H1 (cell line): Measurements from ENCODE around the gene ZNF764. TPM values are rescaled to one million over a fixed set of nuclear protein-coding genes. Genes with fewer than 3 reads are reported as not detected.

Experiments used
- CTCF ChIA-PET: fragments of 300-600 bp; sonication (Branson Sonifier 250); formaldehyde crosslinking; loops from one replicate; lab custom pipeline; 2021; ENCODE audit not compliant: partially characterized antibody; lab: Charles Lee
- POLR2A ChIA-PET: fragments of 300-600 bp; sonication (Branson Sonifier 250); formaldehyde crosslinking; loops from one replicate; lab custom pipeline; 2021; ENCODE audit warnings: inconsistent platforms; ENCODE audit not compliant: partially characterized antibody; lab: Charles Lee
- DNase-seq, 2 experiments: peaks; one replicate each; pipeline versions ENCODE4 v3.0.0 to v3.0.0-alpha.2; 2010 to 2022; ENCODE audit warnings: low spot score in 2 of 2, low read depth in 1 of 2, mixed read lengths in 1 of 2
- FAIRE-seq: peaks from 2 replicates; lab custom pipeline; 2011; peaks lifted over from hg19 to GRCh38; lab: Jason Lieb, UNC
- H2AFZ ChIP-seq: 2 replicates; pipeline ENCODE4 v1.8.1; 2012; ENCODE audit warnings: low read length, inconsistent platforms
- H2AK5ac ChIP-seq: 2 replicates; pipeline ENCODE4 v1.6.1; 2013; ENCODE audit warnings: low read depth, low read length
- H2BK120ac ChIP-seq: replicated peaks from 2 replicates; pipeline ENCODE3; 2013; ENCODE audit warnings: low read depth, low read length, inconsistent platforms
- H2BK12ac ChIP-seq: 2 replicates; pipeline ENCODE4 v1.6.1; 2013; ENCODE audit warnings: low read depth, low read length
- H2BK15ac ChIP-seq: 2 replicates; pipeline ENCODE4 v1.6.1; 2013; ENCODE audit warnings: low read length
- H2BK20ac ChIP-seq: 2 replicates; pipeline ENCODE4 v1.6.1; 2013; ENCODE audit warnings: low read length
- H2BK5ac ChIP-seq: 2 replicates; pipeline ENCODE4 v1.6.1; 2013; ENCODE audit warnings: low read depth, low read length
- H3K14ac ChIP-seq: 2 replicates; pipeline ENCODE4 v1.6.1; 2013; ENCODE audit warnings: inconsistent platforms; ENCODE audit not compliant: insufficient read length
- H3K18ac ChIP-seq: 2 replicates; pipeline ENCODE4 v1.6.1; 2013; ENCODE audit warnings: low read length; ENCODE audit errors: extremely low read depth
- H3K23ac ChIP-seq: 2 replicates; pipeline ENCODE4 v1.6.1; 2013; ENCODE audit warnings: inconsistent platforms; ENCODE audit not compliant: insufficient read length
- H3K23me2 ChIP-seq: 2 replicates; pipeline ENCODE4 v1.6.1; 2013; ENCODE audit warnings: low read depth, low read length
- H3K27ac ChIP-seq: 2 replicates; pipeline ENCODE4 v1.6.1; 2011; ENCODE audit warnings: low read depth, low read length, inconsistent platforms
- H3K27me3 ChIP-seq, 4 experiments: replicated peaks in 1 of 4; 1 replicate in 1 of 4; 2 replicates in 3 of 4; pipeline versions ENCODE4 v1.6.1 to v1.8.1; 2011 to 2013; ENCODE audit warnings: low read length in 3 of 4, mild to moderate bottlenecking in 3 of 4, inconsistent platforms in 2 of 4, mixed read lengths in 2 of 4, moderate library complexity in 1 of 4; ENCODE audit not compliant: control insufficient read depth in 3 of 4, insufficient read depth in 3 of 4; ENCODE audit errors: extremely low read depth in 1 of 4
- H3K36me3 ChIP-seq, 4 experiments: 2 replicates each; pipeline versions ENCODE4 v1.6.1 to v1.8.1; 2011 to 2013; ENCODE audit warnings: mild to moderate bottlenecking in 4 of 4, low read length in 3 of 4, moderate library complexity in 2 of 4, control low read depth in 1 of 4, inconsistent platforms in 1 of 4; ENCODE audit not compliant: insufficient read depth in 4 of 4, control insufficient read depth in 2 of 4
- H3K4ac ChIP-seq: replicated peaks from 2 replicates; pipeline ENCODE3; 2013; ENCODE audit warnings: low read length, low read depth, mixed read lengths, inconsistent platforms; ENCODE audit not compliant: insufficient read length
- H3K4me1 ChIP-seq, 4 experiments: replicated peaks in 1 of 4; 1 replicate in 1 of 4; 2 replicates in 3 of 4; pipeline versions ENCODE4 v1.6.1 to v1.8.1; 2011 to 2013; ENCODE audit warnings: low read length in 3 of 4, inconsistent platforms in 2 of 4, mixed read lengths in 1 of 4; ENCODE audit not compliant: insufficient read depth in 4 of 4, control insufficient read depth in 3 of 4
- H3K4me2 ChIP-seq, 2 experiments: 2 replicates each; pipeline versions ENCODE4 v1.6.1 to v1.8.1; 2011 to 2013; ENCODE audit warnings: low read depth in 2 of 2, low read length in 2 of 2, control low read depth in 1 of 2, inconsistent platforms in 1 of 2, mild to moderate bottlenecking in 1 of 2; ENCODE audit not compliant: insufficient read depth in 1 of 2
- H3K4me3 ChIP-seq, 4 experiments: fragments of 200-600, 300-600 bp in 1 of 4; sonication (generic), shearing (Covaris generic), sonication (Bioruptor Twin) in 1 of 4; 2 replicates each; pipeline versions ENCODE4 v1.5.1 to v1.8.1; 2011 to 2016; ENCODE audit warnings: low read length in 4 of 4, low read depth in 3 of 4, control low read depth in 2 of 4, inconsistent platforms in 2 of 4, mild to moderate bottlenecking in 2 of 4, mixed read lengths in 1 of 4, moderate library complexity in 1 of 4; ENCODE audit not compliant: insufficient read depth in 2 of 4; ENCODE audit errors: extremely low read depth in 1 of 4
- H3K56ac ChIP-seq: replicated peaks from 2 replicates; pipeline ENCODE3; 2013; ENCODE audit warnings: low read depth, mild to moderate bottlenecking, mixed read lengths, low read length, inconsistent platforms; ENCODE audit not compliant: insufficient read length
- H3K79me1 ChIP-seq: 2 replicates; pipeline ENCODE4 v1.6.1; 2013; ENCODE audit warnings: low read depth, low read length, control low read depth
- H3K79me2 ChIP-seq, 2 experiments: 2 replicates each; pipeline versions ENCODE4 v1.6.1 to v1.8.1; 2012 to 2013; ENCODE audit warnings: low read length in 2 of 2, mild to moderate bottlenecking in 2 of 2, inconsistent platforms in 1 of 2; ENCODE audit not compliant: insufficient read depth in 2 of 2, control insufficient read depth in 1 of 2
- H3K9ac ChIP-seq, 4 experiments: replicated peaks in 1 of 4; 1 replicate in 1 of 4; 2 replicates in 3 of 4; pipeline versions ENCODE4 v1.6.1 to v1.8.1; 2011 to 2013; ENCODE audit warnings: low read depth in 3 of 4, low read length in 3 of 4, control low read depth in 2 of 4, mild to moderate bottlenecking in 2 of 4, moderate library complexity in 2 of 4, inconsistent platforms in 1 of 4; ENCODE audit errors: extremely low read depth in 1 of 4
- H3K9me3 ChIP-seq, 2 experiments: 2 replicates each; pipeline versions ENCODE4 v1.6.1 to v1.8.1; 2012 to 2013; ENCODE audit warnings: mild to moderate bottlenecking in 2 of 2, moderate library complexity in 2 of 2, control low read depth in 1 of 2, inconsistent platforms in 1 of 2, low read depth in 1 of 2, low read length in 1 of 2, mixed read lengths in 1 of 2; ENCODE audit not compliant: insufficient read depth in 2 of 2
- H4K20me1 ChIP-seq, 2 experiments: replicated peaks in 1 of 2; 2 replicates each; pipeline versions ENCODE3 to v1.8.1; 2011 to 2013; ENCODE audit warnings: inconsistent platforms in 2 of 2, low read length in 2 of 2, mild to moderate bottlenecking in 1 of 2; ENCODE audit not compliant: insufficient read depth in 2 of 2, control insufficient read depth in 1 of 2
- H4K5ac ChIP-seq: 2 replicates; pipeline ENCODE4 v1.6.1; 2013; ENCODE audit warnings: low read length, low read depth, mixed read lengths, inconsistent platforms; ENCODE audit not compliant: insufficient read length
- H4K8ac ChIP-seq: 2 replicates; pipeline ENCODE4 v1.8.0; 2013; ENCODE audit warnings: mild to moderate bottlenecking, moderate library complexity, low read length, inconsistent platforms; ENCODE audit not compliant: insufficient read depth; ENCODE audit errors: extremely low read depth
- H4K91ac ChIP-seq: replicated peaks from 2 replicates; pipeline ENCODE3; 2013; ENCODE audit warnings: low read length, mixed read lengths, inconsistent platforms; ENCODE audit not compliant: insufficient read length
- CTCF ChIP-seq, 3 experiments: IDR thresholded peaks; 1 replicate in 2 of 3; 2 replicates in 1 of 3; pipeline versions ENCODE4 v1.5.1 to v1.6.1; 2011; ENCODE audit warnings: low read length in 3 of 3, mild to moderate bottlenecking in 3 of 3, inconsistent platforms in 2 of 3, low read depth in 1 of 3, moderate library complexity in 1 of 3; ENCODE audit not compliant: insufficient read depth in 1 of 3; ENCODE audit errors: control extremely low read depth in 1 of 3
- EGR1 ChIP-seq: IDR thresholded peaks from 2 replicates; pipeline ENCODE4 v1.6.1; 2011; ENCODE audit warnings: low read depth, low read length, borderline replicate concordance
- EZH2 ChIP-seq: fragments of 200-600 bp; sonication (generic); IDR thresholded peaks from 2 replicates; pipeline ENCODE4 v1.7.1; 2012; ENCODE audit warnings: low read depth, mild to moderate bottlenecking, moderate library complexity, low read length, inconsistent platforms; ENCODE audit not compliant: severe bottlenecking
- HDAC2 ChIP-seq, 2 experiments: fragments of 300-600 bp in 1 of 2; sonication (generic) in 1 of 2; IDR thresholded peaks; 2 replicates each; pipeline ENCODE4 v1.6.1; 2011 to 2012; ENCODE audit warnings: low read depth in 2 of 2, low read length in 2 of 2, mild to moderate bottlenecking in 2 of 2, moderate library complexity in 2 of 2, borderline replicate concordance in 1 of 2, inconsistent platforms in 1 of 2
- MAFK ChIP-seq: IDR thresholded peaks from 2 replicates; pipeline ENCODE4 v1.6.1; 2012; ENCODE audit warnings: low read depth, mild to moderate bottlenecking, improper control_type of control experiment, low read length
- POLR2A ChIP-seq, 2 experiments: IDR thresholded peaks; 1 replicate in 1 of 2; 2 replicates in 1 of 2; pipeline ENCODE4 v1.6.1; 2011; ENCODE audit warnings: low read depth in 2 of 2, low read length in 2 of 2, mild to moderate bottlenecking in 2 of 2; ENCODE audit errors: control extremely low read depth in 1 of 2
- RFX5 ChIP-seq: IDR thresholded peaks from 2 replicates; pipeline ENCODE4 v1.6.1; 2011; ENCODE audit warnings: low read depth, low read length, improper control_type of control experiment, borderline replicate concordance
- RNF2 ChIP-seq: fragments of 200-900, 300-1000 bp; sonication (generic); IDR thresholded peaks from 2 replicates; pipeline ENCODE4 v1.7.1; 2016; ENCODE audit warnings: borderline replicate concordance, low read depth, mild to moderate bottlenecking, antibody characterized with exemption, low read length; ENCODE audit not compliant: poor library complexity, severe bottlenecking; ENCODE audit errors: missing control alignments
- ZNF274 ChIP-seq: IDR thresholded peaks from 2 replicates; pipeline ENCODE4 v1.7.0; 2012; ENCODE audit warnings: low read length, borderline replicate concordance; ENCODE audit errors: extremely low read depth
- WGBS, 2 experiments: shearing (Covaris generic) in 1 of 2; methylation state at CpG; one replicate each; pipeline versions ENCODE4 v1.1.6 to v1.1.7; 2013 to 2015; ENCODE audit warnings: low lambda C conversion rate in 2 of 2, mixed read lengths in 2 of 2, inconsistent platforms in 1 of 2, low coverage in 1 of 2, missing lambda C conversion rate in 1 of 2; ENCODE audit not compliant: insufficient replicate concordance in 2 of 2, insufficient coverage in 1 of 2, insufficient read length in 1 of 2; ENCODE audit errors: extremely low coverage in 1 of 2, missing lambda C conversion rate in 1 of 2; 5-methylcytosine and 5-hydroxymethylcytosine counted together
- polyA plus RNA-seq, 7 experiments: library from polyadenylated mRNA; depleted of rRNA in 3 of 7; stranded (reverse) in 5 of 7; unstranded in 2 of 7; fragments of >200 nt in 5 of 7; fragments of 200-250 nt in 2 of 7; gene quantifications; 1 replicate in 5 of 7; 2 replicates in 1 of 7; 4 replicates in 1 of 7; pipeline versions ENCODE4 v1.2.1 to v1.2.3, GENCODE V29; 2011 to 2013; ENCODE audit warnings: missing spikeins in 2 of 7, mixed read lengths in 2 of 7
- total RNA-seq: library from RNA; stranded (reverse); fragmentation: NEBNext Ultra II Directional; extraction: Animal tissue kit (Norgen Biotek cat#: 25700); gene quantifications from 2 replicates; pipeline ENCODE4 v1.2.1, GENCODE V29; 2021

ZNF764 gene
- total and polyA plus RNA-seq, 2 of the 8 experiments (the other 6 are each of a cell fraction or from before 2014, with no cell fraction given), result 5.7 to 7.7 TPM

- Histone ChIP-seq H3K4me2 (no peak overlapping the region), H3K27ac (no peak overlapping the region), H2AFZ (no peak overlapping the region), H3K36me3 (no peaks in the 10 kb centered on the region), H3K79me2 (no peaks in the 10 kb centered on the region), H2BK120ac (no peak overlapping the region), H4K91ac (no peak overlapping the region), H3K14ac (no peak overlapping the region), H4K5ac (no peak overlapping the region), H3K4ac (no peak overlapping the region), H2AK5ac (no peak overlapping the region), H3K9ac (no peak overlapping the region), H4K20me1 (no peaks in the 10 kb centered on the region), H2BK12ac (no peak overlapping the region), H3K23me2 (no peaks in the 10 kb centered on the region), H2BK20ac (no peak overlapping the region), H2BK5ac (no peak overlapping the region), H2BK15ac (no peak overlapping the region), H3K9me3 (no peaks in the 10 kb centered on the region), H3K4me3 (no peak overlapping the region), H3K4me1 (no peaks in the 10 kb centered on the region), H3K27me3 (peaks cover 0 to 2% (median 0%) of the 10 kb centered on the region in 4 experiments; a peak in 1 of 7 replicates), H3K18ac (no peak overlapping the region), H3K56ac (no peak overlapping the region), H4K8ac (no peak overlapping the region), H3K79me1 (no peaks in the 10 kb centered on the region), H3K23ac (no peak overlapping the region)
- no peak for DNase-seq
- CTCF ChIA-PET, result interaction anchor here (0.6 to 2.9 kb wide), 10 partner anchors 9 to 154 kb away, joined by 3 to 13 read pairs (median 5); partner anchors contain the start of genes DCTPP1 and ZNF785
- no peak for FAIRE-seq
- POLR2A ChIA-PET, result interaction anchor here (0.9 kb wide), 1 partner anchor 35 kb away, joined by 3 read pairs; no protein-coding TSS in a partner anchor
- 85% methylated on average over 4 of the region's 4 CpGs; no CpG with 5 or more reads in 1 of the 2 experiments for WGBS, 2 experiments
- TF ChIP-seq HDAC2 (IDR thresholded peaks at IDR 0.05; ENCODE audit: borderline replicate concordance in 1 of 2, low read depth in 2 of 2, low read length in 2 of 2) (no peak), CTCF (IDR thresholded peaks at IDR 0.05; ENCODE audit: control extremely low read depth in 1 of 3, insufficient read depth in 1 of 3, low read depth in 1 of 3, low read length in 3 of 3) (no peak), EZH2 (no peak), MAFK (no peak), RNF2 (no peak), ZNF274 (no peak), RFX5 (no peak), POLR2A (IDR thresholded peaks at IDR 0.05; ENCODE audit: control extremely low read depth in 1 of 2, low read depth in 2 of 2, low read length in 2 of 2) (no peak), EGR1 (no peak)
These were observed 49.0 kb downstream of the ZNF764 start for GRCh38 chr16:30509081-30509765.
